HEK293 (cell line): ENCODE data around the gene LEUTX.

Source experiments
- BCL11B ChIP-seq: fragments of 450-650 bp; formaldehyde crosslinking; IDR thresholded peaks from 2 replicates; pipeline ENCODE4 v1.5.1; 2016; ENCODE audit warnings: low read depth, missing biosample characterization, missing genetic modification characterization
- OVOL3 ChIP-seq: fragments of 450-650 bp; formaldehyde crosslinking; IDR thresholded peaks from 2 replicates; pipeline ENCODE4 v1.5.1; 2016; ENCODE audit warnings: missing biosample characterization, missing genetic modification characterization
- SP3 ChIP-seq: fragments of 450-650 bp; formaldehyde crosslinking; IDR thresholded peaks from 2 replicates; pipeline ENCODE4 v1.5.1; 2016; ENCODE audit warnings: missing biosample characterization, missing genetic modification characterization
- ZBTB49 ChIP-seq: fragments of 450-650 bp; formaldehyde crosslinking; IDR thresholded peaks from 2 replicates; pipeline ENCODE4 v1.5.1; 2016; ENCODE audit warnings: missing biosample characterization, missing genetic modification characterization, low read depth
- ZBTB8A ChIP-seq: fragments of 450-650 bp; formaldehyde crosslinking; IDR thresholded peaks from 2 replicates; pipeline ENCODE4 v1.5.1; 2016; ENCODE audit warnings: missing biosample characterization, missing genetic modification characterization
- ZFHX2 ChIP-seq: fragments of 450-650 bp; formaldehyde crosslinking; conservative IDR thresholded peaks from 2 replicates; pipeline ENCODE4 v1.5.1; 2016; ENCODE audit warnings: missing biosample characterization, missing genetic modification characterization
- ZFP41 ChIP-seq: fragments of 450-650 bp; formaldehyde crosslinking; IDR thresholded peaks from 2 replicates; pipeline ENCODE4 v1.5.1; 2016; ENCODE audit warnings: missing biosample characterization, missing genetic modification characterization, borderline replicate concordance
- ZNF133 ChIP-seq: fragments of 450-650 bp; formaldehyde crosslinking; IDR thresholded peaks from 2 replicates; pipeline ENCODE4 v1.5.1; 2016; ENCODE audit warnings: missing biosample characterization, missing genetic modification characterization
- ZNF214 ChIP-seq: fragments of 450-650 bp; formaldehyde crosslinking; IDR thresholded peaks from 2 replicates; pipeline ENCODE4 v1.5.1; 2017; ENCODE audit warnings: missing biosample characterization, mild to moderate bottlenecking, missing genetic modification characterization, borderline replicate concordance
- ZNF660 ChIP-seq: fragments of 450-650 bp; IDR thresholded peaks from 2 replicates; pipeline ENCODE4 v1.5.1; 2018; ENCODE audit warnings: missing biosample characterization, mild to moderate bottlenecking, missing genetic modification characterization
- ZSCAN4 ChIP-seq: fragments of 450-650 bp; formaldehyde crosslinking; IDR thresholded peaks from 2 replicates; pipeline ENCODE4 v1.5.1; 2017; ENCODE audit warnings: missing biosample characterization, missing genetic modification characterization
- TF ChIP-seq, protein P1 (sequence below): fragments of 450-650 bp; formaldehyde crosslinking; IDR thresholded peaks from 2 replicates; pipeline ENCODE4 v1.5.1; 2016; ENCODE audit warnings: missing biosample characterization, missing genetic modification characterization, borderline replicate concordance
- TF ChIP-seq, protein P2 (sequence below): fragments of 450-650 bp; formaldehyde crosslinking; IDR thresholded peaks from 2 replicates; pipeline ENCODE4 v1.5.1; 2017; ENCODE audit warnings: missing biosample characterization, missing genetic modification characterization

The LEUTX gene

DNA sequence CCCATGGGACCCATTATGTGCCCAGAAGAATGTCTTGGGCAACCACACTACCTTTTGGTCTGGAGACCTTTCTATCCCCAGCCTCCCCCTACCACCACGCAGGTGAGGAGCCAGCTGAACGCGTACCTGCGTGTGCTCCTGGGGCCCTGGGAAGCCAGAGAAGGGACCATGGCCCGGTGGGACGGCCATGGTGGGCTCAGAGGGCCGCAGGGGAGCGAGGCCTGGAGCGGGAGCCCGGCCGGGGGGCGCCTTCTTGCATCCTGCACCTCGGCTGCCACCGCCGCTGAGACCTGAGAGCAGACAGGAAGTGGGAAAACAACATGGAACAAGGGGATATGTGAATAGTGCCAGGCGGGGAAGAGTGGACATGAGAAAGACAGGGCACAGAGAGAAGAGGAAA is 53.0 kb downstream of the LEUTX start (continued):
- TF ChIP-seq ZBTB49 (tag by site-specific recombination), result no peak
- TF ChIP-seq, protein P1, sequence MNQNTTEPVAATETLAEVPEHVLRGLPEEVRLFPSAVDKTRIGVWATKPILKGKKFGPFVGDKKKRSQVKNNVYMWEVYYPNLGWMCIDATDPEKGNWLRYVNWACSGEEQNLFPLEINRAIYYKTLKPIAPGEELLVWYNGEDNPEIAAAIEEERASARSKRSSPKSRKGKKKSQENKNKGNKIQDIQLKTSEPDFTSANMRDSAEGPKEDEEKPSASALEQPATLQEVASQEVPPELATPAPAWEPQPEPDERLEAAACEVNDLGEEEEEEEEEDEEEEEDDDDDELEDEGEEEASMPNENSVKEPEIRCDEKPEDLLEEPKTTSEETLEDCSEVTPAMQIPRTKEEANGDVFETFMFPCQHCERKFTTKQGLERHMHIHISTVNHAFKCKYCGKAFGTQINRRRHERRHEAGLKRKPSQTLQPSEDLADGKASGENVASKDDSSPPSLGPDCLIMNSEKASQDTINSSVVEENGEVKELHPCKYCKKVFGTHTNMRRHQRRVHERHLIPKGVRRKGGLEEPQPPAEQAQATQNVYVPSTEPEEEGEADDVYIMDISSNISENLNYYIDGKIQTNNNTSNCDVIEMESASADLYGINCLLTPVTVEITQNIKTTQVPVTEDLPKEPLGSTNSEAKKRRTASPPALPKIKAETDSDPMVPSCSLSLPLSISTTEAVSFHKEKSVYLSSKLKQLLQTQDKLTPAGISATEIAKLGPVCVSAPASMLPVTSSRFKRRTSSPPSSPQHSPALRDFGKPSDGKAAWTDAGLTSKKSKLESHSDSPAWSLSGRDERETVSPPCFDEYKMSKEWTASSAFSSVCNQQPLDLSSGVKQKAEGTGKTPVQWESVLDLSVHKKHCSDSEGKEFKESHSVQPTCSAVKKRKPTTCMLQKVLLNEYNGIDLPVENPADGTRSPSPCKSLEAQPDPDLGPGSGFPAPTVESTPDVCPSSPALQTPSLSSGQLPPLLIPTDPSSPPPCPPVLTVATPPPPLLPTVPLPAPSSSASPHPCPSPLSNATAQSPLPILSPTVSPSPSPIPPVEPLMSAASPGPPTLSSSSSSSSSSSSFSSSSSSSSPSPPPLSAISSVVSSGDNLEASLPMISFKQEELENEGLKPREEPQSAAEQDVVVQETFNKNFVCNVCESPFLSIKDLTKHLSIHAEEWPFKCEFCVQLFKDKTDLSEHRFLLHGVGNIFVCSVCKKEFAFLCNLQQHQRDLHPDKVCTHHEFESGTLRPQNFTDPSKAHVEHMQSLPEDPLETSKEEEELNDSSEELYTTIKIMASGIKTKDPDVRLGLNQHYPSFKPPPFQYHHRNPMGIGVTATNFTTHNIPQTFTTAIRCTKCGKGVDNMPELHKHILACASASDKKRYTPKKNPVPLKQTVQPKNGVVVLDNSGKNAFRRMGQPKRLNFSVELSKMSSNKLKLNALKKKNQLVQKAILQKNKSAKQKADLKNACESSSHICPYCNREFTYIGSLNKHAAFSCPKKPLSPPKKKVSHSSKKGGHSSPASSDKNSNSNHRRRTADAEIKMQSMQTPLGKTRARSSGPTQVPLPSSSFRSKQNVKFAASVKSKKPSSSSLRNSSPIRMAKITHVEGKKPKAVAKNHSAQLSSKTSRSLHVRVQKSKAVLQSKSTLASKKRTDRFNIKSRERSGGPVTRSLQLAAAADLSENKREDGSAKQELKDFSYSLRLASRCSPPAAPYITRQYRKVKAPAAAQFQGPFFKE (tag by site-specific recombination), result no peak
- 0 out of 2 replicates have a peak, but pooled peaks have one; percentile 16 for TF ChIP-seq ZNF660 (tag by site-specific recombination)
- TF ChIP-seq ZNF214 (tag by site-specific recombination), result no peak
- TF ChIP-seq, protein P2, sequence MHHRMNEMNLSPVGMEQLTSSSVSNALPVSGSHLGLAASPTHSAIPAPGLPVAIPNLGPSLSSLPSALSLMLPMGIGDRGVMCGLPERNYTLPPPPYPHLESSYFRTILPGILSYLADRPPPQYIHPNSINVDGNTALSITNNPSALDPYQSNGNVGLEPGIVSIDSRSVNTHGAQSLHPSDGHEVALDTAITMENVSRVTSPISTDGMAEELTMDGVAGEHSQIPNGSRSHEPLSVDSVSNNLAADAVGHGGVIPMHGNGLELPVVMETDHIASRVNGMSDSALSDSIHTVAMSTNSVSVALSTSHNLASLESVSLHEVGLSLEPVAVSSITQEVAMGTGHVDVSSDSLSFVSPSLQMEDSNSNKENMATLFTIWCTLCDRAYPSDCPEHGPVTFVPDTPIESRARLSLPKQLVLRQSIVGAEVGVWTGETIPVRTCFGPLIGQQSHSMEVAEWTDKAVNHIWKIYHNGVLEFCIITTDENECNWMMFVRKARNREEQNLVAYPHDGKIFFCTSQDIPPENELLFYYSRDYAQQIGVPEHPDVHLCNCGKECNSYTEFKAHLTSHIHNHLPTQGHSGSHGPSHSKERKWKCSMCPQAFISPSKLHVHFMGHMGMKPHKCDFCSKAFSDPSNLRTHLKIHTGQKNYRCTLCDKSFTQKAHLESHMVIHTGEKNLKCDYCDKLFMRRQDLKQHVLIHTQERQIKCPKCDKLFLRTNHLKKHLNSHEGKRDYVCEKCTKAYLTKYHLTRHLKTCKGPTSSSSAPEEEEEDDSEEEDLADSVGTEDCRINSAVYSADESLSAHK (tag by site-specific recombination), result 0 out of 2 replicates have a peak, but pooled peaks have one; percentile 5
- no peak for TF ChIP-seq ZFP41 (tag by site-specific recombination)
- 0 out of 2 replicates have a peak, but pooled peaks have one; percentile 34 for TF ChIP-seq BCL11B (tag by site-specific recombination)
- TF ChIP-seq SP3, result no peak
- TF ChIP-seq ZSCAN4, result no peak
- no peak for TF ChIP-seq ZBTB8A (tag by site-specific recombination)
- no peak for TF ChIP-seq ZNF133 (tag by site-specific recombination)
- no peak for TF ChIP-seq OVOL3 (tag by site-specific recombination)
- no peak for TF ChIP-seq ZFHX2 (tag by site-specific recombination)
